Suprapubic skin (tissue), 4 donors: ENCODE results near the gene MUC2.

Source experiments
- CTCF ChIP-seq, 2 donors: fragments of 200-600 bp in 1 of 2; fragments of 450-650 bp in 1 of 2; sonication (generic) in 1 of 2; IDR thresholded peaks; one replicate each; pipeline ENCODE4 v1.5.1; 2016 to 2019; ENCODE audit warnings: antibody characterized with exemption in 2 of 2, mild to moderate bottlenecking in 1 of 2, moderate library complexity in 1 of 2
- EP300 ChIP-seq: sonication (generic); formaldehyde crosslinking; IDR thresholded peaks from one replicate; pipeline ENCODE4 v1.6.1; 2017; ENCODE audit warnings: antibody characterized with exemption
- POLR2A ChIP-seq, 2 donors: fragments of 450-650 bp; IDR thresholded peaks; one replicate each; pipeline ENCODE4 v1.6.1; 2017; ENCODE audit warnings: antibody characterized with exemption in 2 of 2, mild to moderate bottlenecking in 2 of 2, moderate library complexity in 2 of 2
- POLR2AphosphoS5 ChIP-seq, 3 donors: sonication (generic); formaldehyde crosslinking; IDR thresholded peaks; one replicate each; pipeline ENCODE4 v1.6.1; 2017; ENCODE audit warnings: antibody characterized with exemption in 3 of 3

GRCh38 chr11:1072821-1073231 lies 1.8 kb upstream of the MUC2 start:
- TF ChIP-seq EP300, result no peak
- TF ChIP-seq CTCF (IDR thresholded peaks at IDR 0.05), result no peak
- no peak for TF ChIP-seq POLR2A (IDR thresholded peaks at IDR 0.05)
- no peak for TF ChIP-seq POLR2AphosphoS5 (IDR thresholded peaks at IDR 0.05)
